Measurements from ENCODE around the gene DTNBP1. TPM values are rescaled to one million over a fixed set of nuclear protein-coding genes. Genes with fewer than 3 reads are reported as not detected.

Gene DTNBP1
- total RNA-seq, 3 donors from 2014 or later: 14.6 to 22.0 (median 19.5) TPM

DNA sequence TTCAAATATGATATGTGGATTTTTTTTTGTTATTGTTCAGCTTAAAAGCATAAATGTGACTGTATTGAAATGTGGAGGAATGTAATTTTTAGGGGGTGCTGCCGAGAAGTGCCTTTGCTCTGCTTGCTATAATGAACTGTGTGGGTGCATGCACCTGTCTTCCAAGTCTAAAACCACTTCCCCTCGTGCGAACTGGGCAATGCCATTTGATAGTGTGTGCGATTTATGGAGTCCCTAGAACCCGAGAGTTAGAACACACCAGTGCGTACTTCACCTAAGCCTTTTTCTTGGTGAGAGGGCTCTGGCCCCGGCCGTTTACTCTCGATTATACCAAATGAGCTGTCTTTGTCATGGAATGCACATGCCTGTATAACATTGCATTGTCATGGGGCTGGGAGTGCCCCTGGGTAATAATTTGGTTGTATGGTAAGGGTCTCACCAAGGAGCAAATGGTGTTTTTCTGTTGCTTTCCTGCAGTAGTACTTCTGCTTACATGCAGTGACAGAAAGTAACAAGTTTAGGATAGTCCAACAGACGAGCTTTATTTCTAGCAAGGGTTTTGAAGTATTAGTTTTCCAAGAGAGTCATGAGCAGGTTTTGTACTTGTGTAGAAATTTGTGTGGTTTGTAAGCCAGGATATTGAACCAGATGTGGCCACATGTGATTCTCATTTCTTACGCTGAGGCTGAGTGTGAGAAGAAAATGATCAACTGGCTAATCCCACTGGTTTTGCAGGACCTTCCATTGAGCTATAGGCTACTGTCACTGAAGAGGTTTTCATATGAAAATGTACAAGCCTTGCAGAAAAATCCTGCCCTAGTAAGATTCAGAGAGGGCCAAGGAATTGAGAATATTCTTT, 172.4 kb downstream of the DTNBP1 start:
- H3K36me3 ChIP-seq: no peaks in the 10 kb centered on the region
- H3K27ac ChIP-seq: peak overlapping the region in 1 of 2 donors; percentile 48
- no peaks in the 10 kb centered on the region for H3K9me3 ChIP-seq
- intact Hi-C loops (cut with DNase I; ENCODE audit: low total_unique reads): no loop called here
- H3K4me3 ChIP-seq: no peak overlapping the region
- H3K4me1 ChIP-seq: peaks cover 0 to 2% of the 10 kb centered on the region in 2 donors
- TF ChIP-seq, protein P1, sequence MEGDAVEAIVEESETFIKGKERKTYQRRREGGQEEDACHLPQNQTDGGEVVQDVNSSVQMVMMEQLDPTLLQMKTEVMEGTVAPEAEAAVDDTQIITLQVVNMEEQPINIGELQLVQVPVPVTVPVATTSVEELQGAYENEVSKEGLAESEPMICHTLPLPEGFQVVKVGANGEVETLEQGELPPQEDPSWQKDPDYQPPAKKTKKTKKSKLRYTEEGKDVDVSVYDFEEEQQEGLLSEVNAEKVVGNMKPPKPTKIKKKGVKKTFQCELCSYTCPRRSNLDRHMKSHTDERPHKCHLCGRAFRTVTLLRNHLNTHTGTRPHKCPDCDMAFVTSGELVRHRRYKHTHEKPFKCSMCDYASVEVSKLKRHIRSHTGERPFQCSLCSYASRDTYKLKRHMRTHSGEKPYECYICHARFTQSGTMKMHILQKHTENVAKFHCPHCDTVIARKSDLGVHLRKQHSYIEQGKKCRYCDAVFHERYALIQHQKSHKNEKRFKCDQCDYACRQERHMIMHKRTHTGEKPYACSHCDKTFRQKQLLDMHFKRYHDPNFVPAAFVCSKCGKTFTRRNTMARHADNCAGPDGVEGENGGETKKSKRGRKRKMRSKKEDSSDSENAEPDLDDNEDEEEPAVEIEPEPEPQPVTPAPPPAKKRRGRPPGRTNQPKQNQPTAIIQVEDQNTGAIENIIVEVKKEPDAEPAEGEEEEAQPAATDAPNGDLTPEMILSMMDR (IDR thresholded peaks at IDR 0.05): no peak
- no peak for TF ChIP-seq POLR2A (IDR thresholded peaks at IDR 0.05)
- no peak for TF ChIP-seq POLR2AphosphoS5 (IDR thresholded peaks at IDR 0.05)
- no peak for DNase-seq (ENCODE audit: low spot score in 2 of 2)
- no peaks in the 10 kb centered on the region for H3K27me3 ChIP-seq

DNA sequence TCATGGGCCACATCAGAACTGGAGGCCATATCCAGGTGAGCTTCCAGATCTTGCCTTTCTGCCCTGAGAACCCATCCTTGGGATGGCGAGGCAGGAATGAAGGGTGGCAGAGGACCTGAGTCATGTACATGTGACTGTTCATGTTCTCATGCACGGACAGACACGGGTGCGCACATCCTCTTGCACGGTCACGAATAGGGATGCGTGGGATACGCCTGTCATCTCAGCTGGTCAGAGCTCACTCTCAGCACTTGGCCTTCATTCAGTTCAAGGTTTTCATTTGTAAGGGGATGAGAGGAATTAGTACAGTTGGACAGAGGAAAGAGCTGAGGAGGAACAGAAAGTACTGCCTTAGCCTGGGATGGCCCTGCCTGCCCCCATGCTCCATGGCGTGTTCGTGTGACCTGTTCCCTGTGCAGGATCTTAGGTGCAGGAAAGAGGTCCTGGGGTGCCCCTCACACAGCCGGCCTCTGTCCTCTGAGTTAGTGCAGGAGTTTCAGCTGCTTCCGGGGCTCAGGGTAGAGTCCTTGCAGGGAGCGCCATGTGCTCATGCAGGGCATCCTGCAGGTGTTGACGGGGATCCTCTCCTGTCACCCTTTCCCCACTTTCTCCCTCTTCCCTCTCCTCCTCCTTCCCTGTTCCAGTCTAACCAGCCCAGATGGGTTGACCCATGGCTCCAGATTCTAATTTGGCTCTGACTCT, 173.4 kb downstream of the DTNBP1 start:
- no peaks in the 10 kb centered on the region for H3K9me3 ChIP-seq
- intact Hi-C loops (cut with DNase I; ENCODE audit: low total_unique reads): no loop called here
- no peaks in the 10 kb centered on the region for H3K27me3 ChIP-seq
- H3K4me1 ChIP-seq: peaks cover 0 to 2% of the 10 kb centered on the region in 2 donors
- H3K27ac ChIP-seq: no peak overlapping the region
- no peak overlapping the region for H3K4me3 ChIP-seq
- TF ChIP-seq POLR2A (IDR thresholded peaks at IDR 0.05) (no peak), POLR2AphosphoS5 (IDR thresholded peaks at IDR 0.05) (no peak)
- TF ChIP-seq, protein P1 (IDR thresholded peaks at IDR 0.05): no peak
- no peaks in the 10 kb centered on the region for H3K36me3 ChIP-seq
- no peak for DNase-seq (ENCODE audit: low spot score in 2 of 2)

DNA sequence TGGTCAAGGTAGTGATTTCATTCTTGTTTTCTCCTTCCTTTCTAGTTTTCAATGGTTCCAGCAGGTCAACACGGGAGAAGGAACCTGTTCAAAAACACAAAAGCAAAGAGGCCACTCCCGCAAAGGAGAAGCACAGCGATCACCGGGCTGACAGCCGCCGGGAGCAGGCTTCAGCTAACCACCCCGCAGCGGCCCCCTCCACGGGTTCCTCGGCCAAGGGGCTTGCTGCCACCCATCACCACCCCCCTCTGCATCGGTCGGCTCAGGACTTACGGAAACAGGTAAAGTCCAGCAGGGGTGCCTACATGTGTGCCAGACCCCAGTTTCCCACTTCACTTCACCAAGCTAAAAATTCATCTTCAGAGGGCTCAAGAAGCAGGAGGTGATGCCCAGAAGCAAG, 175.6 kb downstream of the DTNBP1 start:
- TF ChIP-seq POLR2A (IDR thresholded peaks at IDR 0.05) (no peak), POLR2AphosphoS5 (IDR thresholded peaks at IDR 0.05) (no peak)
- TF ChIP-seq, protein P1 (IDR thresholded peaks at IDR 0.05): no peak
- Histone ChIP-seq H3K27me3 (no peaks in the 10 kb centered on the region), H3K27ac (no peak overlapping the region), H3K4me1 (peaks cover 0 to 2% of the 10 kb centered on the region in 2 donors), H3K4me3 (no peak overlapping the region), H3K36me3 (no peaks in the 10 kb centered on the region), H3K9me3 (no peaks in the 10 kb centered on the region)
- intact Hi-C loops (cut with DNase I; ENCODE audit: low total_unique reads): no loop called here
- DNase-seq (ENCODE audit: low spot score in 2 of 2): no peak

DNA sequence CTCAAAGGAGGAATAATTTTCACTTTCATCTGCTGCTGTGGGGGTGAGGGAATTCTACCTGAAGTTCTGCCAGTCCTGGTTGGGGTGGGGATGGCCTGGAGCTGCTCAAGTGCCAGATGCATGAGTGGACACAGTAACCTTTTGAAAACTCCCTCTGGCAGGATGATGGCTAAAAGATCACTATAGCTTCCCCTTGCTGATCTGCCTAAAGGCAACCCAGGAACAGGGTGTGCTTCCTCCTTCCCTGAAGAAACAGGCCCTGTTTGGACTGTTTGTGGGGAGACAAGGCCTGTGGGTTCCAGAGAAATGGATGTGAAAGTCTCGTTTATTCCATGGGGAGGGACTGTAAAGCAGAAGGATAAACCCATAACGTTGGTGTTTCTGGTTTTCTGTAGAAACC, 176.9 kb downstream of the DTNBP1 start:
- no peak for DNase-seq (ENCODE audit: low spot score in 2 of 2)
- intact Hi-C loops (cut with DNase I; ENCODE audit: low total_unique reads): no loop called here
- Histone ChIP-seq H3K9me3 (no peaks in the 10 kb centered on the region), H3K36me3 (no peaks in the 10 kb centered on the region), H3K4me1 (no peaks in the 10 kb centered on the region), H3K27me3 (no peaks in the 10 kb centered on the region), H3K4me3 (no peak overlapping the region), H3K27ac (no peak overlapping the region)
- TF ChIP-seq, protein P1 (IDR thresholded peaks at IDR 0.05): no peak

DNA sequence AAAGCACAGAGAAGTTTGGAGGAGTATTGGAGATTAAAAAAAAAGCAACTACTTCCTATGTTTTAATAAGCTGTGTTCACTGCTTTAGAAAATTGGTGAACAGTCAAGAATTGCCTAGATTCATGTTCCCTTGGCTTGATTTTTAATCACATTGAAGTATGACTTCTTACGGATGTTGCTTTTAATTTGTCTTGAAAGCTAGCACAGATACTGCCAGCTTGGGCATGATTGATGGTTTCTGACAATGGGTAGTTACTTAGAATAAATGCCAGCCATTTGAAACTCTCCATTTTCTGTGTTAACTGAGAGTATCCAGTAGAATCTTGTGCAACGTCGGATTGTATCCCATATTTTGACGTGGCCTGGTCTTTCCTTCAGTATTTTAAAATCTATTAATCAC, 178.0 kb downstream of the DTNBP1 start:
- Histone ChIP-seq H3K27ac (no peak overlapping the region), H3K4me3 (no peak overlapping the region), H3K4me1 (no peaks in the 10 kb centered on the region), H3K9me3 (no peaks in the 10 kb centered on the region), H3K36me3 (no peaks in the 10 kb centered on the region), H3K27me3 (no peaks in the 10 kb centered on the region)
- intact Hi-C loops (cut with DNase I; ENCODE audit: low total_unique reads): no loop called here
- TF ChIP-seq POLR2A (IDR thresholded peaks at IDR 0.05) (no peak), POLR2AphosphoS5 (IDR thresholded peaks at IDR 0.05) (no peak)
- TF ChIP-seq, protein P1 (IDR thresholded peaks at IDR 0.05): no peak
- DNase-seq (ENCODE audit: low spot score in 2 of 2): no peak

Data from breast epithelium (tissue), 4 donors.